SK-N-SH (cell line): Measurements from ENCODE around the gene OR51L1. TPM values are rescaled to one million over a fixed set of nuclear protein-coding genes. Genes with fewer than 3 reads are reported as not detected.
A peak's percentile ranks its signal among the peaks of the same experiment; 100 is the strongest.

Experiments used
- CTCF ChIA-PET: fragments of 300-600, 350-600 bp; formaldehyde crosslinking; extraction: SDS; loops from one replicate; lab custom pipeline; 2021; lab: Yijun Ruan, JAX
- POLR2A ChIA-PET: fragments of 350-600 bp; sonication (Branson Sonifier 250); formaldehyde crosslinking; extraction: SDS; loops from one replicate; lab custom pipeline; 2020; ENCODE audit warnings: antibody characterized with exemption, inconsistent platforms; lab: Yijun Ruan, JAX
- DNase-seq: peaks from one replicate; pipeline ENCODE4 v3.0.0; 2012
- H2AFZ ChIP-seq: fragments of 200-600 bp; sonication (generic); 2 replicates; pipeline ENCODE4 v1.8.1; 2016; ENCODE audit warnings: antibody characterized with exemption, mild to moderate bottlenecking, low read depth
- H3F3A ChIP-seq: fragments of 200-600 bp; sonication (generic); replicated peaks from 2 replicates; pipeline ENCODE3; 2016; ENCODE audit warnings: antibody characterized with exemption, mild to moderate bottlenecking; ENCODE audit not compliant: insufficient read depth
- H3K27ac ChIP-seq, 2 experiments: fragments of 200-500 bp in 1 of 2; fragments of 200-600 bp in 1 of 2; sonication (Bioruptor generic) in 1 of 2; sonication (generic), shearing (Covaris generic) in 1 of 2; 2 replicates each; pipeline versions ENCODE4 v1.5.1 to v1.6.1; 2014 to 2016; ENCODE audit warnings: low read depth in 2 of 2, inconsistent platforms in 1 of 2, low read length in 1 of 2, mild to moderate bottlenecking in 1 of 2, mixed read lengths in 1 of 2
- H3K27me3 ChIP-seq: fragments of 200-600 bp; sonication (generic), shearing (Covaris generic); 2 replicates; pipeline ENCODE4 v1.6.1; 2016; ENCODE audit warnings: mixed run types; ENCODE audit not compliant: insufficient read depth
- H3K36me3 ChIP-seq, 2 experiments: fragments of 200-500 bp in 1 of 2; fragments of 200-600 bp in 1 of 2; sonication (Bioruptor generic) in 1 of 2; sonication (generic) in 1 of 2; replicated peaks in 1 of 2; 2 replicates each; pipeline versions ENCODE3 to v1.5.1; 2014 to 2016; ENCODE audit warnings: low read length in 1 of 2, mild to moderate bottlenecking in 1 of 2; ENCODE audit not compliant: insufficient read depth in 2 of 2, control insufficient read depth in 1 of 2
- H3K4me1 ChIP-seq, 2 experiments: fragments of 200-500 bp in 1 of 2; fragments of 200-600 bp in 1 of 2; sonication (Bioruptor generic) in 1 of 2; sonication (generic), shearing (Covaris generic) in 1 of 2; 2 replicates each; pipeline versions ENCODE4 v1.5.1 to v1.6.1; 2014 to 2016; ENCODE audit warnings: low read depth in 1 of 2, low read length in 1 of 2, mixed run types in 1 of 2; ENCODE audit not compliant: insufficient read depth in 2 of 2, control insufficient read depth in 1 of 2
- H3K4me2 ChIP-seq: fragments of 200-600 bp; sonication (generic), shearing (Covaris generic); 2 replicates; pipeline ENCODE4 v1.6.1; 2017; ENCODE audit warnings: mixed run types
- H3K4me3 ChIP-seq, 2 experiments: fragments of 200-500 bp in 1 of 2; fragments of 200-600 bp in 1 of 2; sonication (Bioruptor generic) in 1 of 2; sonication (generic), shearing (Covaris generic) in 1 of 2; 2 replicates each; pipeline versions ENCODE4 v1.5.1 to v1.8.1; 2014 to 2016; ENCODE audit warnings: low read depth in 2 of 2, inconsistent platforms in 1 of 2, low read length in 1 of 2, mild to moderate bottlenecking in 1 of 2, mixed read lengths in 1 of 2, moderate library complexity in 1 of 2
- H3K79me2 ChIP-seq: fragments of 200-600 bp; sonication (generic); 2 replicates; pipeline ENCODE4 v1.8.1; 2017; ENCODE audit warnings: mild to moderate bottlenecking; ENCODE audit not compliant: insufficient read depth
- H3K9ac ChIP-seq: fragments of 200-600 bp; sonication (generic); 2 replicates; pipeline ENCODE4 v1.6.1; 2017; ENCODE audit warnings: mixed run types
- H3K9me2 ChIP-seq: fragments of 200-600 bp; sonication (generic); 2 replicates; pipeline ENCODE4 v1.6.1; 2017; ENCODE audit warnings: mixed run types
- H3K9me3 ChIP-seq: fragments of 200-600 bp; sonication (generic); 2 replicates; pipeline ENCODE4 v1.6.1; 2017; ENCODE audit warnings: mixed run types, mild to moderate bottlenecking, moderate library complexity
- H4K20me1 ChIP-seq: fragments of 200-600 bp; sonication (generic); 2 replicates; pipeline ENCODE4 v1.6.1; 2017; ENCODE audit warnings: mild to moderate bottlenecking, mixed run types; ENCODE audit not compliant: insufficient read depth
- ELF1 ChIP-seq: IDR thresholded peaks from 2 replicates; pipeline ENCODE4 v1.4.0; 2012
- EP300 ChIP-seq, 2 experiments: IDR thresholded peaks; 2 replicates each; pipeline versions ENCODE4 v1.4.0 to v1.6.1; 2012; ENCODE audit warnings: borderline replicate concordance in 1 of 2, low read depth in 1 of 2, low read length in 1 of 2
- EZH2phosphoT487 ChIP-seq: fragments of 200-600 bp; sonication (generic); IDR thresholded peaks from 2 replicates; pipeline ENCODE4 v1.6.1; 2017; ENCODE audit warnings: low read depth, mixed run types, mild to moderate bottlenecking, antibody characterized with exemption, moderate library complexity, borderline replicate concordance
- FOXJ3 ChIP-seq: sonication (generic); formaldehyde crosslinking; IDR thresholded peaks from 2 replicates; pipeline ENCODE4 v1.5.1; 2020; ENCODE audit warnings: mild to moderate bottlenecking, missing genetic modification reagents
- POLR2AphosphoS5 ChIP-seq: IDR thresholded peaks from 2 replicates; pipeline ENCODE4 v1.6.1; 2012; ENCODE audit warnings: low read depth, low read length
- RXRA ChIP-seq: IDR thresholded peaks from 2 replicates; pipeline ENCODE4 v1.4.0; 2012; ENCODE audit warnings: low read depth, mild to moderate bottlenecking, borderline replicate concordance
- TCF12 ChIP-seq: IDR thresholded peaks from 2 replicates; pipeline ENCODE4 v1.4.0; 2012
- TEAD4 ChIP-seq: IDR thresholded peaks from 2 replicates; pipeline ENCODE4 v1.4.0; 2012; ENCODE audit warnings: mild to moderate bottlenecking, borderline replicate concordance; ENCODE audit not compliant: insufficient read depth
- YY1 ChIP-seq: IDR thresholded peaks from 2 replicates; pipeline ENCODE4 v1.4.0; 2012; ENCODE audit warnings: low read depth, mild to moderate bottlenecking
- WGBS: methylation state at CpG from one replicate; pipeline ENCODE4 v1.1.6; 2017; ENCODE audit warnings: low lambda C conversion rate; 5-methylcytosine and 5-hydroxymethylcytosine counted together
- polyA plus RNA-seq, 3 experiments: library from polyadenylated mRNA; depleted of rRNA; stranded (reverse); fragments of >200 nt; gene quantifications; 2 replicates each; pipeline ENCODE4 v1.2.3, GENCODE V29; 2012
- TF ChIP-seq, protein P1 (sequence below): IDR thresholded peaks from 2 replicates; pipeline ENCODE4; 2012
- TF ChIP-seq, protein P2 (sequence below): fragments of 150-350 bp; IDR thresholded peaks from 2 replicates; pipeline ENCODE4 v1.6.1; 2017; ENCODE audit warnings: antibody characterized with exemption, low read length, low read depth, borderline replicate concordance
- TF ChIP-seq, protein P3 (sequence below): IDR thresholded peaks from 2 replicates; pipeline ENCODE4 v1.6.1; 2012; ENCODE audit warnings: mild to moderate bottlenecking, low read depth, low read length, moderate library complexity
- TF ChIP-seq, protein P4 (sequence below): fragments of 200-600 bp; sonication (generic); IDR thresholded peaks from 2 replicates; pipeline ENCODE4 v1.6.1; 2017; ENCODE audit warnings: antibody characterized with exemption, mild to moderate bottlenecking, moderate library complexity

Gene OR51L1
- polyA plus RNA-seq, 1 of the 3 experiments (the other 2 are of a cell fraction), result not detected

DNA sequence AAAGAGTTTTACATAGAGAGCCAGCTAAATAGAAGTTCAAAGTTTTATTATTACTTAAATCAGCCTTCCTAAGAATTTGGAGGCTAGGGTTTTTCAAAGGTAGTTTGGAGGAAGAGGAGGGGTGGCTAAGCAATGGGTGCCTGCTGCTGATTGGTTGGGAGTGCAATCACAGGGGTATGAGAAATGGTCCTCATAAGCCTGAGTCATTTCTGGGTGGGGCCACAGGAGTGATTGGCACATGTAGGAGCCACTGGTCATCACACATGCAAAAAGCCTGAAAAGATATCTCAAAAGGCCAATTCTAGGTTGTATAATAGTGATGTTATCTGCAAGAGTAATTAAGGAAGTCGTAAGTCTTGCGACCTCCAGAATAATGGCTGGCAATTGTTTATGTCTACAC, 12.9 kb downstream of the OR51L1 start:
- no peaks in the 10 kb centered on the region for H3K9me3 ChIP-seq
- no peaks in the 10 kb centered on the region for H3F3A ChIP-seq
- no peaks in the 10 kb centered on the region for H3K4me1 ChIP-seq
- H3K4me2 ChIP-seq, result no peak overlapping the region
- no peaks in the 10 kb centered on the region for H3K79me2 ChIP-seq
- no peak overlapping the region for H2AFZ ChIP-seq
- H3K4me3 ChIP-seq, result no peak overlapping the region
- DNase-seq, result no peak
- POLR2A ChIA-PET, result no interaction called here
- no peak overlapping the region for H3K9ac ChIP-seq
- 14% methylated on average over 2 of the region's 2 CpGs for WGBS
- H3K9me2 ChIP-seq, result no peaks in the 10 kb centered on the region
- TF ChIP-seq, protein P1, sequence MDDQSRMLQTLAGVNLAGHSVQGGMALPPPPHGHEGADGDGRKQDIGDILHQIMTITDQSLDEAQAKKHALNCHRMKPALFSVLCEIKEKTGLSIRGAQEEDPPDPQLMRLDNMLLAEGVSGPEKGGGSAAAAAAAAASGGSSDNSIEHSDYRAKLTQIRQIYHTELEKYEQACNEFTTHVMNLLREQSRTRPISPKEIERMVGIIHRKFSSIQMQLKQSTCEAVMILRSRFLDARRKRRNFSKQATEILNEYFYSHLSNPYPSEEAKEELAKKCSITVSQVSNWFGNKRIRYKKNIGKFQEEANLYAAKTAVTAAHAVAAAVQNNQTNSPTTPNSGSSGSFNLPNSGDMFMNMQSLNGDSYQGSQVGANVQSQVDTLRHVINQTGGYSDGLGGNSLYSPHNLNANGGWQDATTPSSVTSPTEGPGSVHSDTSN, result peak; percentile 29; the same call in 1 of the 2 replicates
- no peak for TF ChIP-seq TEAD4
- H3K36me3 ChIP-seq, result no peaks in the 10 kb centered on the region
- CTCF ChIA-PET, result no interaction called here
- no peaks in the 10 kb centered on the region; the same call in 1 of the 2 replicates for H3K27me3 ChIP-seq
- H3K27ac ChIP-seq, result no peak overlapping the region
- H4K20me1 ChIP-seq, result no peaks in the 10 kb centered on the region

DNA sequence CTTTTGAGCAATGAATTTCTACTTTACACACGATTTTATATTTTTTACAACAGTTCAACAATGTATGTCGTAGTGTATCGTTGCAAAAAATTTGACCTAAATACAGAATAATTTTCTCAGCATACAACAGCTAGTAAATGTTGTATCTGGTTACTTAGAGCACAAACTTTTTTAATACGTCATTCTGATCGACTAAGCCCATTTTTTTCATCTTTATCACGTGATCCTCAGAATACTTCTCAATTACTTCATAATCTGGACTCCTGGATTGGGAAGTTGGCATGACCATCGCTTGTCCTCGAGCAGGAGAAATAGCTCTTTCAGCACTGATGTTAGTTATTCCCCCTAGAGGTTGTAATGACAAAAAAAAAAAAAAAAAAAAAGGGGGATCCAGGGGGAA, 16.6 kb downstream of the OR51L1 start:
- Histone ChIP-seq H3K27me3 (no peaks in the 10 kb centered on the region), H3K9me2 (no peaks in the 10 kb centered on the region), H3K4me2 (no peak overlapping the region), H3K9me3 (no peaks in the 10 kb centered on the region), H3K4me1 (no peaks in the 10 kb centered on the region), H3K27ac (no peak overlapping the region), H3K79me2 (no peaks in the 10 kb centered on the region), H4K20me1 (no peaks in the 10 kb centered on the region), H3K9ac (no peak overlapping the region), H2AFZ (no peak overlapping the region), H3F3A (no peaks in the 10 kb centered on the region), H3K4me3 (no peak overlapping the region), H3K36me3 (no peaks in the 10 kb centered on the region)
- ChIA-PET POLR2A (no interaction called here), CTCF (interaction anchor here (1.0 kb wide), 1 partner anchor 374 kb away, joined by 3 read pairs; the partner anchor contains the start of gene OR51D1)
- no peak for DNase-seq
- TF ChIP-seq FOXJ3 (CRISPR knock-in tag) (no peak), TCF12 (no peak)
- under 1% methylated on average over 8 of the region's 8 CpGs for WGBS

DNA sequence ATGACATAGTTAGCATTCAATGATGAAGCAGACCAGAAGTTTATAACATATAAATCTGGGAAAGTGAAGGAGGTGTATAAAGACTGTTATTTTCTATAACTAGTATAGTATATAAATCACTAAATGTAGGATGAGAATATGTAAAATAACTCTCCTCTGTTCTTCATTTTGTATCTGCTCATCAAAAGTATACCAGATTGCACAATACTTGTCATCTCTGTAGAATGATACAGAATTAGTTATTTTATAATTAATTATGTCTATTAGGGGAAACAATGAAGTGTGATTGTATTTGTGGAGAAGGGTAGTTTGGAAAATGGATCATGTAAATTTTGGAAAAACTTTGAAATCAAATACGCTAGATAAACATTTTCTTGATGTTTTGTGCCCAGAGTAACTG, 18.4 kb downstream of the OR51L1 start:
- no peak for DNase-seq
- POLR2A ChIA-PET, result no interaction called here
- Histone ChIP-seq H3K27ac (no peak overlapping the region), H3K9me2 (no peaks in the 10 kb centered on the region), H3K9ac (no peak overlapping the region), H3K9me3 (no peaks in the 10 kb centered on the region), H2AFZ (no peak overlapping the region), H3K4me2 (no peak overlapping the region), H3K4me3 (no peak overlapping the region), H3K79me2 (no peaks in the 10 kb centered on the region), H3K4me1 (no peaks in the 10 kb centered on the region), H3K36me3 (no peaks in the 10 kb centered on the region), H3K27me3 (no peaks in the 10 kb centered on the region), H4K20me1 (no peaks in the 10 kb centered on the region), H3F3A (no peaks in the 10 kb centered on the region)
- CTCF ChIA-PET, result no interaction called here
- 0% methylated on average over 1 of the region's 1 CpG for WGBS
- TF ChIP-seq, protein P2, sequence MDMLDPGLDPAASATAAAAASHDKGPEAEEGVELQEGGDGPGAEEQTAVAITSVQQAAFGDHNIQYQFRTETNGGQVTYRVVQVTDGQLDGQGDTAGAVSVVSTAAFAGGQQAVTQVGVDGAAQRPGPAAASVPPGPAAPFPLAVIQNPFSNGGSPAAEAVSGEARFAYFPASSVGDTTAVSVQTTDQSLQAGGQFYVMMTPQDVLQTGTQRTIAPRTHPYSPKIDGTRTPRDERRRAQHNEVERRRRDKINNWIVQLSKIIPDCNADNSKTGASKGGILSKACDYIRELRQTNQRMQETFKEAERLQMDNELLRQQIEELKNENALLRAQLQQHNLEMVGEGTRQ, result no peak
- TF ChIP-seq, protein P3, sequence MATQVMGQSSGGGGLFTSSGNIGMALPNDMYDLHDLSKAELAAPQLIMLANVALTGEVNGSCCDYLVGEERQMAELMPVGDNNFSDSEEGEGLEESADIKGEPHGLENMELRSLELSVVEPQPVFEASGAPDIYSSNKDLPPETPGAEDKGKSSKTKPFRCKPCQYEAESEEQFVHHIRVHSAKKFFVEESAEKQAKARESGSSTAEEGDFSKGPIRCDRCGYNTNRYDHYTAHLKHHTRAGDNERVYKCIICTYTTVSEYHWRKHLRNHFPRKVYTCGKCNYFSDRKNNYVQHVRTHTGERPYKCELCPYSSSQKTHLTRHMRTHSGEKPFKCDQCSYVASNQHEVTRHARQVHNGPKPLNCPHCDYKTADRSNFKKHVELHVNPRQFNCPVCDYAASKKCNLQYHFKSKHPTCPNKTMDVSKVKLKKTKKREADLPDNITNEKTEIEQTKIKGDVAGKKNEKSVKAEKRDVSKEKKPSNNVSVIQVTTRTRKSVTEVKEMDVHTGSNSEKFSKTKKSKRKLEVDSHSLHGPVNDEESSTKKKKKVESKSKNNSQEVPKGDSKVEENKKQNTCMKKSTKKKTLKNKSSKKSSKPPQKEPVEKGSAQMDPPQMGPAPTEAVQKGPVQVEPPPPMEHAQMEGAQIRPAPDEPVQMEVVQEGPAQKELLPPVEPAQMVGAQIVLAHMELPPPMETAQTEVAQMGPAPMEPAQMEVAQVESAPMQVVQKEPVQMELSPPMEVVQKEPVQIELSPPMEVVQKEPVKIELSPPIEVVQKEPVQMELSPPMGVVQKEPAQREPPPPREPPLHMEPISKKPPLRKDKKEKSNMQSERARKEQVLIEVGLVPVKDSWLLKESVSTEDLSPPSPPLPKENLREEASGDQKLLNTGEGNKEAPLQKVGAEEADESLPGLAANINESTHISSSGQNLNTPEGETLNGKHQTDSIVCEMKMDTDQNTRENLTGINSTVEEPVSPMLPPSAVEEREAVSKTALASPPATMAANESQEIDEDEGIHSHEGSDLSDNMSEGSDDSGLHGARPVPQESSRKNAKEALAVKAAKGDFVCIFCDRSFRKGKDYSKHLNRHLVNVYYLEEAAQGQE, result no peak
- TF ChIP-seq, protein P1, result no peak
- TF ChIP-seq RXRA, result no peak
- no peak for TF ChIP-seq EZH2phosphoT487
- TF ChIP-seq YY1, result no peak
- TF ChIP-seq POLR2AphosphoS5, result no peak
- no peak for TF ChIP-seq EP300 (IDR thresholded peaks at IDR 0.05; ENCODE audit: borderline replicate concordance in 1 of 2, low read depth in 1 of 2, low read length in 1 of 2)
- TF ChIP-seq, protein P4, sequence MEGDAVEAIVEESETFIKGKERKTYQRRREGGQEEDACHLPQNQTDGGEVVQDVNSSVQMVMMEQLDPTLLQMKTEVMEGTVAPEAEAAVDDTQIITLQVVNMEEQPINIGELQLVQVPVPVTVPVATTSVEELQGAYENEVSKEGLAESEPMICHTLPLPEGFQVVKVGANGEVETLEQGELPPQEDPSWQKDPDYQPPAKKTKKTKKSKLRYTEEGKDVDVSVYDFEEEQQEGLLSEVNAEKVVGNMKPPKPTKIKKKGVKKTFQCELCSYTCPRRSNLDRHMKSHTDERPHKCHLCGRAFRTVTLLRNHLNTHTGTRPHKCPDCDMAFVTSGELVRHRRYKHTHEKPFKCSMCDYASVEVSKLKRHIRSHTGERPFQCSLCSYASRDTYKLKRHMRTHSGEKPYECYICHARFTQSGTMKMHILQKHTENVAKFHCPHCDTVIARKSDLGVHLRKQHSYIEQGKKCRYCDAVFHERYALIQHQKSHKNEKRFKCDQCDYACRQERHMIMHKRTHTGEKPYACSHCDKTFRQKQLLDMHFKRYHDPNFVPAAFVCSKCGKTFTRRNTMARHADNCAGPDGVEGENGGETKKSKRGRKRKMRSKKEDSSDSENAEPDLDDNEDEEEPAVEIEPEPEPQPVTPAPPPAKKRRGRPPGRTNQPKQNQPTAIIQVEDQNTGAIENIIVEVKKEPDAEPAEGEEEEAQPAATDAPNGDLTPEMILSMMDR, result no peak
- TF ChIP-seq ELF1, result no peak
- no peak for TF ChIP-seq FOXJ3 (CRISPR knock-in tag)
- TF ChIP-seq, all 33 proteins: peak for 0
